ENCODE data around the gene PEMT.
"Not testable (repeated sequence)": the region's sequence is repeated elsewhere in the genome, so short reads cannot be mapped to it uniquely, and the experiment has no call there.

The PEMT gene

GRCh38 chr17:17480593-17481148, 110.8 kb downstream of the PEMT start:
- DNase-seq, result no peak

GRCh38 chr17:17479209-17479608, 112.3 kb downstream of the PEMT start:
- DNase-seq, result no peak

GRCh38 chr17:17476865-17477467, 114.5 kb downstream of the PEMT start, which contains the start of gene MED9:
TSS of gene MED9 (plus strand) at chr17:17477000. CDS start at chr17:17477042, 42 bp downstream.
- peak; percentile 90 for DNase-seq

- no peak for DNase-seq
Measured at GRCh38 chr17:17474341-17474740, 117.2 kb downstream of the PEMT start.

GRCh38 chr17:17472333-17472920, 119.1 kb downstream of the PEMT start:
- no peak for DNase-seq

- no peak for DNase-seq
Measured at GRCh38 chr17:17469996-17470395, 121.5 kb downstream of the PEMT start.

- DNase-seq, result no peak
Measured at GRCh38 chr17:17469358-17469757, 122.2 kb downstream of the PEMT start.

- DNase-seq, result no peak
Measured at GRCh38 chr17:17468217-17469010, 123.1 kb downstream of the PEMT start.

- DNase-seq, result no peak
Measured at GRCh38 chr17:17467720-17468119, 123.8 kb downstream of the PEMT start.

GRCh38 chr17:17467016-17467415, 124.5 kb downstream of the PEMT start:
- DNase-seq, result no peak

- no peak for DNase-seq
Measured at GRCh38 chr17:17466511-17466910, 125.0 kb downstream of the PEMT start.

GRCh38 chr17:17465878-17466277, 125.6 kb downstream of the PEMT start:
- DNase-seq, result not testable (repeated sequence)

GRCh38 chr17:17463821-17464220, 127.7 kb downstream of the PEMT start:
- DNase-seq, result no peak

GRCh38 chr17:17462048-17462824, 129.3 kb downstream of the PEMT start:
- DNase-seq, result no peak

GRCh38 chr17:17460038-17460437, 131.5 kb downstream of the PEMT start:
- no peak for DNase-seq

GRCh38 chr17:17457680-17458079, 133.8 kb downstream of the PEMT start:
- no peak for DNase-seq

- DNase-seq, result no peak
Measured at GRCh38 chr17:17456251-17456650, 135.3 kb downstream of the PEMT start.
